HG03378 (cell line): Measurements from ENCODE around the gene TSPAN18.

ENCODE experiments used
- ATAC-seq: cut with Tn5 transposase; IDR thresholded peaks from one replicate; pipeline ENCODE4 v1.9.1; 2021; ENCODE audit warnings: mild to moderate bottlenecking, moderate library complexity; ENCODE audit not compliant: unreplicated experiment

TSPAN18 gene

GRCh38 chr11:44950031-44950624 is 223.4 kb downstream of the TSPAN18 start:
- ATAC-seq = no peak

- ATAC-seq = no peak
Observed at GRCh38 chr11:44950625-44951476, 224.1 kb downstream of the TSPAN18 start, which contains the start of gene TP53I11. Gene TP53I11 (minus strand): TSS chr11:44950883. CDS start chr11:44938335, 12,548 bp downstream.

- ATAC-seq = no peak
Observed at GRCh38 chr11:44952082-44952481, 225.3 kb downstream of the TSPAN18 start.

GRCh38 chr11:44952500-44953260 is 225.9 kb downstream of the TSPAN18 start:
- no peak for ATAC-seq

GRCh38 chr11:44954051-44954906 is 227.5 kb downstream of the TSPAN18 start:
- no peak for ATAC-seq

- ATAC-seq = no peak
Observed at GRCh38 chr11:44955015-44955738, 228.4 kb downstream of the TSPAN18 start.

GRCh38 chr11:44957040-44957515 is 230.3 kb downstream of the TSPAN18 start:
- no peak for ATAC-seq

- no peak for ATAC-seq
Observed at GRCh38 chr11:44957776-44958564, 231.2 kb downstream of the TSPAN18 start.

- ATAC-seq = no peak
Observed at GRCh38 chr11:44959064-44959463, 232.3 kb downstream of the TSPAN18 start.

GRCh38 chr11:44960200-44960845 is 233.6 kb downstream of the TSPAN18 start:
- ATAC-seq = no peak

- ATAC-seq = no peak
Observed at GRCh38 chr11:44962464-44962863, 235.7 kb downstream of the TSPAN18 start.

- ATAC-seq = no peak
Observed at GRCh38 chr11:44963136-44963535, 236.4 kb downstream of the TSPAN18 start.

GRCh38 chr11:44963948-44964347 is 237.2 kb downstream of the TSPAN18 start:
- no peak for ATAC-seq

- ATAC-seq = no peak
Observed at GRCh38 chr11:44964526-44965209, 237.9 kb downstream of the TSPAN18 start.

- no peak for ATAC-seq
Observed at GRCh38 chr11:44966694-44967093, 239.9 kb downstream of the TSPAN18 start.

- no peak for ATAC-seq
Observed at GRCh38 chr11:44967930-44968496, 241.3 kb downstream of the TSPAN18 start.

- no peak for ATAC-seq
Observed at GRCh38 chr11:44968510-44968909, 241.7 kb downstream of the TSPAN18 start.
